ENCODE results near the gene KIF17.

DNA sequence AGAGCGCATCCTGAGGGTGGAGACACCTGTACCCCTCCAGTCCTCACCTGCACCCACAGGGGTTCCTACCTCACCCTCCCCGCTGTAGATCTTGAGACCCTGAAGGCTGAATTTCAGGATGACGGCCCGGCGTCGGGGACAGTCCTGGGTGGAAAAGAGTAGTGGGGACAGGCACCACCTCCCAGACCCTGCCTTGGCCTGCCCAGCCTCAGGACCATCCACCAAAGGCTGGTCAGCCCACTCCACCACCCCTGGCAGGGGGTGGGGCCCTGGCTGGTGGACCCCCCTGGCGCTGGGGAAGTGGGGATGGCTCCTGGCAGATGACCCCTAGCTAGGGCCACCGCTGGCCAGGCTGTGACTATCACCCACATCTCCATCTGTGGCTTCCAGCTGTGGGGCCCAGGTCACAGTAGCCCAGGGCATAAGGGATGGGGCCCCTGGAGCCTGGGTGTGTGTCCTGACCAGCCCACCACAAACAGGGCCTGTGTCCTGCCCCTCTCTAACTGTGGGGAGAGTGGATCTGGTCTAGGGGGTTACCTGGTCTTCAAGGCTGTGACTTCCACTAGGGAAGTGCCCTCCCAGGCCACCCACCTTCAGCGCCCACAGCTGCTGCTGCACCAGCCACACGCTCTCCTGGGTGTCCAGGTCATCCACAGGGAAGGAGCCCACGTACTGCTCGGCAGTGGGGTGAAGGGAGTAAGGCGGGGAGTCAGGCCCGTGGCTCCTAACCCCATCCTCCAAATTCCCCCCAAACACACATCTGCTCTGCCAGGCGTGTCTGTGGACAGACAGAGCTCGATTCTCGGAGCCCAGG is 9.3 kb upstream of the KIF17 start:
- TF ChIP-seq, protein P1, sequence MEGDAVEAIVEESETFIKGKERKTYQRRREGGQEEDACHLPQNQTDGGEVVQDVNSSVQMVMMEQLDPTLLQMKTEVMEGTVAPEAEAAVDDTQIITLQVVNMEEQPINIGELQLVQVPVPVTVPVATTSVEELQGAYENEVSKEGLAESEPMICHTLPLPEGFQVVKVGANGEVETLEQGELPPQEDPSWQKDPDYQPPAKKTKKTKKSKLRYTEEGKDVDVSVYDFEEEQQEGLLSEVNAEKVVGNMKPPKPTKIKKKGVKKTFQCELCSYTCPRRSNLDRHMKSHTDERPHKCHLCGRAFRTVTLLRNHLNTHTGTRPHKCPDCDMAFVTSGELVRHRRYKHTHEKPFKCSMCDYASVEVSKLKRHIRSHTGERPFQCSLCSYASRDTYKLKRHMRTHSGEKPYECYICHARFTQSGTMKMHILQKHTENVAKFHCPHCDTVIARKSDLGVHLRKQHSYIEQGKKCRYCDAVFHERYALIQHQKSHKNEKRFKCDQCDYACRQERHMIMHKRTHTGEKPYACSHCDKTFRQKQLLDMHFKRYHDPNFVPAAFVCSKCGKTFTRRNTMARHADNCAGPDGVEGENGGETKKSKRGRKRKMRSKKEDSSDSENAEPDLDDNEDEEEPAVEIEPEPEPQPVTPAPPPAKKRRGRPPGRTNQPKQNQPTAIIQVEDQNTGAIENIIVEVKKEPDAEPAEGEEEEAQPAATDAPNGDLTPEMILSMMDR (IDR thresholded peaks at IDR 0.05) = no peak
- TF ChIP-seq EZH2 (IDR thresholded peaks at IDR 0.05) (no peak), EZH2phosphoT487 (IDR thresholded peaks at IDR 0.05) (no peak)

Data from neural progenitor cell (in vitro differentiated cells).